Adrenal gland (tissue), 5 donors: Measurements from ENCODE around the gene GTF2IRD1.

Experiments
- CTCF ChIP-seq, 6 experiments: fragments of 450-650 bp in 4 of 6; fragments of 200-600 bp in 2 of 6; sonication (generic) in 1 of 6; IDR thresholded peaks; 1 replicate in 5 of 6; 2 replicates in 1 of 6; pipeline versions ENCODE4 v1.5.1 to v1.8.0; 2016 to 2021; ENCODE audit warnings: antibody characterized with exemption in 6 of 6, mild to moderate bottlenecking in 2 of 6, moderate library complexity in 1 of 6
- POLR2A ChIP-seq, 2 donors: fragments of 450-650 bp; IDR thresholded peaks; one replicate each; pipeline ENCODE4 v1.6.1; 2017; ENCODE audit warnings: antibody characterized with exemption in 2 of 2, mild to moderate bottlenecking in 2 of 2, moderate library complexity in 1 of 2
- donor health status: DM: no; HTN: no; CAD: no.

DNA sequence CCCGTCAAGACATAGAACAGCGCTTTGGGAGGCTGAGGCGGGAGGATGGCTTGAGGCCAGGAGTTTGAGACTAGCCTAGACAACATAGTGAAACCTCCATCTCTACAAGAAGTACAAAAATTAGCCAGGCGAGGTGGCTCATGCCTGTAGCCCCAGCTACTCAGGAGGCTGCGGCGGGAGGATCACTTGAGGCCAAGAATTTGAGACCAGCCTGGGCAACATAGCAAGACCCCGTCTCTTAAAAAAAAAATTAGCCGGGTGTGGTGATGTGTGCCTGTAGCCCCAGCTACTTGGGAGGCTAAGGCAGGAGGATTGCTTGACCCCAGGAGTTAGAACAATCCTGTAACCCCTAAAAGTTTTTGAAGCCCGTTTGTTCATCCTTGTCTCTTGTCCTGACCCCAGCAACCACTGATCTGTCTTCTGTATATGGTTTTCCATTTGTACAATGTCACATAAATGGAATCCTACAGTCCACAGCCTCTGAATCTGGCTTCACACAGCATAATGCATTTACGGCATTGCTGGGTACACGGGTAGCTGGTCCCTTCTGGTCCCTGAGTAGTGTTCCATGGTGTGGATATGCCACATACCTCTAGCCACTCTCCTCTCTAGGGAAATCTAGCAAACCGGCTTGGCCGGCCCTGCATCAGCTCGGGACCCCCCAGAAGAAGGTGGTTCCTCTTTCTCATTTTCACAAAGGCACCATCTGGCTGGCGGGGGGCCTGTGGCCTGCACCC lies 8.4 kb downstream of the GTF2IRD1 start:
- TF ChIP-seq POLR2A (IDR thresholded peaks at IDR 0.05) (no peak), CTCF (IDR thresholded peaks at IDR 0.05) (no peak)
